ENCODE results near the gene STK11IP.

DNA sequence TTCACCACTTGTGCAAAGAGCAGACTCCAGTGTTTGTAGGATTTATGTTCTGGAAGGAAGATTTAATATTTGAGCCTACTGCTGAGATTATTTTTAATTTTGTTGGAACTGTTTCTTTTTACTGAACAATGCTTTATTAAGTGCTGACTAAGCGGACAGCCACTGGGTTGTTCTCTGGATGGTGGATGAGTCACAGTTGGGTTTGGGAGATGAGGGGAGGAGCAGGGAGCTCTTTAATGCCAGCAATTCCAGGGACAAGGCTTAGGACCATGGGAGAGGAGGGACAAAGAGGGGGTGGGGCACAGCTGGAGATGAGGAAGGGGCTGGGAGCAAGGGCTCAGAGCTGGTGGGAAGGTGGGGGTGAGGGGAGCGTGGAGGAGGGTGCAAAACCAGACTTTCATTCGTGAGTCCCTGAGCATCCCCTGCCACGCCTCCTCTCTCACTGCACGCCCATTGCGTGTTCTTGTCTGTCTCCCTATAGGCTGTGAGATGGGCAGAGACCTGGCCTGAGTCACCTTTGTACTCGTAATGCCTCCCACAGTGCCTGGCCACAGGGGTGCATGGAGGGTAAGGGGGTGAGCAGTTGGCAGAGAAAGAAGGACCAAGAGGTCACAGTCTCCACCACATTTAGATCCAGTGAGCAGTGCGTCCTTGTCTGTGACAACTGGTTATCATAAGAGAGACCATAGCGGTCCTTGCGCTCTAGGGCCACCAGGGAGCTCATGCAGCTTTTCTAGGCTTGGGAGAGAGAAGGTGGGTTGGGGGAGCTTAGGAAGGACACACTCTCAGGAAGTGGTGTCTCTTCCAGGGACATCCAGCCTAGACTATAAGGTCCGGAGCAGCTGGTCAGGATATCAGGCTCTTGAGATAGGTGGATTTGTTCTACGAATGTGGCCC is 48.2 kb downstream of the STK11IP start:
- no peak for TF ChIP-seq CTCF (IDR thresholded peaks at IDR 0.05)
- no peak for TF ChIP-seq POLR2AphosphoS5 (IDR thresholded peaks at IDR 0.05)
